Stimulated activated CD8-positive, alpha-beta memory T cell treated with anti-CD3 and anti-CD28 coated beads, Interleukin-12 subunit alpha, Interleukin-12 subunit beta, amount 100 ng/mL, for 4 hours (primary cell): ENCODE results near the gene SPCS2.

Experiments
- DNase-seq: peaks from one replicate; pipeline ENCODE4 v3.0.0-alpha.2; 2020; ENCODE audit warnings: low read depth

The SPCS2 gene

DNA sequence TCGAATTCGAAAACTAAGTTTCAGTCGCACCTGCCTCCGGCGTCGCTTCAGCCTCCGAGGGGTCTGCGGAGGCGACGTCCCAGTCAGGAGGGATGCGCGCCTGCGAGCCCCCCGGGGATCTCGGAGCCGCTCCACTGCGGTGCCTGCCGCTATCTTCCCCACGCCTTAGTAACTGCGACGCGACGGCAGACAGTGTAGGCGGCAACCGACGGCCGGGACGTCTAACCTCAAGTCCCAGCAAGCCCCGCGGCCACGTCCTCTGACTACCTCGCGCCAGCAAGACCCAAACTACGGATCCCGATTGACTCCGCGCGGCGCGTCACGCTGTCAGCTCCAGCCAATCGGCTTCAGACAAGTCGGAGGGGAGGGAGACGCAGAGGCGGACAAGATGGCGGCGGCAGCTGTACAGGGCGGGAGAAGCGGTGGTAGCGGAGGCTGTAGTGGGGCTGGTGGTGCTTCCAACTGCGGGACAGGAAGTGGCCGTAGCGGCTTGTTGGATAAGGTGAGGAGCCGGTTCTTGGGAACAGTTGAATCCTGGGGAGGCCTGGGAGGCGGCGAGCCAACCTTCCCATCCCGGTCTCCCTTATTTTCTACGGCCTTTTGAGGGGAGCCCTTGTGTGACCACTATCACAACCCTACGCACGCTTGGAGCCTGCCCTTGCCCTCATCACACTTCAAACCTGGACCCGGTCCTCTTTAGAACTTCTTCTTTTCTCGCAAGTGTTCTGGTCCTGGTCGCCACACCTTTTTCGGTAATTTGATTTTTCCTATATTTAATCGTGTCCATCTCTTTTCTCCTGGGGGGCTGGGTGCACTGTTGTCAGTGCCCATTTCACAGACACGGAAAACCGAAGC lies at the start of gene SPCS2, which contains the start of gene XRRA1:
Gene SPCS2, plus strand, starts transcription at position 369 of the 855 bp plus-strand sequence. Its CDS starts 20 bp downstream, at position 389.
Gene XRRA1, minus strand, starts transcription at position 194 of the 855 bp plus-strand sequence. CDS start 8,213 bp downstream, outside the sequence.
- peak; percentile 95 for DNase-seq

DNA sequence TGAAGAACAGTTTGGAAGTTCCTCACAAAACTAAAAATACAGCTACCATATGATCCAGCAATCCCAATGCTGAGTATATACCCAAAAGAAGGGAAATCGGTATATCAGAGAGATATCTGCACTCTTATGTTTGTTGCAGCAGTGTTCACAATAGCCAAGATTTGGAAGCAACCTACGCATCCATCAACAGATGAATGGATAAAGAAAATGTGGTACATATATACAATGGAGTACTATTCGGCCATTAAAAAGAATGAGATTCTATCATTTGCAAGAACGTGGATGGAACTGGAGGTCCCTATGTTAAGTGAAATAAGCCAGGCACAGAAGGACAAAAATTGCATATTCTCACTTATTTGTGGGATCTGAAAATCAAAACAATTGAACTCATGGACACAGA lies 46.7 kb upstream of the SPCS2 start:
- no peak for DNase-seq

DNA sequence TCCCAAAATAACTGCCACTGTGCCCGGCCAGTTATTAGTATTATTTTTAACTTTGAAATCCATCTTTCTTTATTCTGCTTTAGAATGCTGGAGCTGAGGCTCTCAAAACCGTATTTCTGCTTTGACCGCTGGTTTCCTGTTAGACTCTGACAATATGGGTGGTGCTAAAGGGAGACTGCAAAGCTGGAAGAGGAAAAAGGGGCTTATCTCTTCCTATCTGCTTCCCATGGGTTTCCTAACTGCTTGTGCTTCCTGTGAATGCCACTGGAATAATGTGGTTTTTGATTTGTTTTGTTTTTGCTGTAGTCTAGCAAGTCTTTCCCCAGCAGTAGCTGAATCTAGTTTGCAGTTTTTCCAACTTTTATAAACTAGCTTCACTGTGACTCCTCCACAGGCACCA lies 43.7 kb upstream of the SPCS2 start:
- no peak for DNase-seq

DNA sequence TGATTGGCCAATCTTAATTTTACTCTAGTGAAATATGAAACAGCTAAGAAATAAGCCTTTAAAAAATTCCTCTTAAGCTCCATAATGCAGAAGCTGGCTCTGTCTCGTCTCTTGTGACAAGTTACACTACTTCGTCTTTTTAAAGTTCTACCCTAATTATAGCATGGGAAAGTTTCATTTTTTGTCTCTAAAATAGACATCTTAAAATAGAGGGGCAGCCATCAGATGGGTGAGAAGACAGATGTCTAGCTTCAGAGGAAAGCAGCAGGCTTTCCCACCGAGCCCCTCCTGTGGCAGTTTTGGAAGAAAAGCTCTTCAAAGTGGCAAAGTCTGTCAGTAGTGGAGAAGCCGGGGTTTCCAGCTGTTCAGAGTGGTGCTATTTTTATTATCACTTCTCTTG lies 39.7 kb upstream of the SPCS2 start:
- DNase-seq = no peak

DNA sequence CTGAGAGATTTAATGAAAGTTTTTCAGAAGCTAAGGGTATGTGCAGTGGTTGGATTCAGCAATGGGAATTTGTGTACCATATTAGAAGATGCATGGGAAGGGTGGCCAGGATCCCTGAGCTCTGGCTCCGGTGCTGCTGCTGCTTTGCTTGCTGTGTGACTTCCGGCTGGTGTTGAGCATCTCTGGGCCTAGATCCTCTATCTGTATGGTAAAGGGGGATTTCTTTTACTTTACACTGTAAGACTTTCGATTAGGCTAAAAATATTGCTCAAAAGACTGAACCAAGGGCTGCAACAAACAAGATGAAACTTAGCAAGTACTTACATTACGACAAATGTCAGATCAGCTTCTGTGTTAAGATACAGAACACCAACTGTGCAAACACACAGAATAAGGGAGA lies 39.3 kb upstream of the SPCS2 start:
- DNase-seq = no peak

DNA sequence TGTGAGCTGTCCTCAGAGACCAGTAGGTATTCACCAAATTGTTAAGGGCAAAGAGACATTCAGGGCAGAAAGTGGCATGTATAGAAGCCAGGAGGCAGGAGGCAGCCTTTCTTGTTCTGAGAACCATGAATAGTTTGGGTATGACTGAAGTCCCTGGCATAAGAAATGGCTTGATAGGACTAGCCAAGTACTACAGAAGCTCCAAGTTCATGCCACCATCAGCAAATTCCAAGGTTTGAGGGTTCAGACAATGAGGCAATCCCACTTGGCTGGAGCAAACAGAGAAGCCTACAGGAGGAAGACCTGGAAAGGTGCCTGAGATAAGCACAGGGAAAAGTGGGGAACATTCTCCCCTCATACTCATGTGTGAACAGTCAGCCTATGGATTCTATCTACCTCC lies 25.9 kb upstream of the SPCS2 start:
- no peak for DNase-seq

DNA sequence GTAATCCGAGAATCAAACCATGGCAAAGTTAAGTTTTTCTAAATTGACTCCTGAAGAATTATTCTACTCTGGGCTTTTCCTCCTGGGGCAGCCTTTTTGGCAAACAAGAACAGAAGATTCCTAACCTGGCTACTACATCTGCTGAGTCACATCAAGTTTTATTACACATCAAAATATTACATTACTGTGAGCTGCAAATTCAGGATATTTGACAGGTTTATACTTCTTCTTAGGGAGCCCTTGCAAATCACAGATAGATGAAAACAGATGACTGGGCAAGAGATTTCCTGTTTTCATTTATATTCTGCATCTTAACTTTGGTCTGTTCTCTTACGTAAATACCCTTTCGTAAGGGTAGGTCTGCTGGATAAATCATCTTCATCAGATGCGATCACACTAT lies 23.8 kb upstream of the SPCS2 start:
- DNase-seq = no peak

DNA sequence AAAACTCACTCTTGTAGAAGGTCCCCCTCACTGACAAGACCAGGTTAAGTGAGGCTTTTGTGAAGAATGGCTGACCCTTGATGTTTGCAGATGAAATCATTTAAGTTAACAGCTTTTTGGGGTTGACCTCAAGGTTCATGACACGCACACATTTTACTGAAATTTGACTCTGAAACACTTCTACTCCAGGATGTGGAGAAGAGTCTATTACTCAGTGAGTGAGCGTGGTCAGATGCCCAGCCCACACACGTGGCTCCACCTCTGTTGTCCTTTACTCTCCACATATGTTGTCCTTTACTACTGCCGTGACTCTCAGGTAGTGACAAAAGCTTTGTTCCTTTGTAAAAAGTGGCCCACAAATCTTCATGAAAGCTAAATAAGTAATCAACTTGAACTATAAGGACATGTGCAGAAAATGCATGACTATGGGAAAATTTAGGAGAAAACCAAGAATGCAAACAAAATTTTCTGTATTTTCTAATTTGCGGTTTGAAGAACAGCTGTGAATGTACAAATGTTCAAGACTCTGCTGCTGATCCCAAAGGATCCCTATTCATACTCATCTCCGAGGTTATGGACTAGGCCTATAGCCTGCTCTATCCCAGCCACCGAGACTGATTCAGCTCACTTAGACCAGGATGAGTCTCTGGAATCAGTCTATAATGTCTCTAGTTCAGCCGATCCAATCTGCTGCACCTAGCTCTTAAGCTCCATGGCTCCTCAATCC lies 22.6 kb upstream of the SPCS2 start:
- DNase-seq = no peak

DNA sequence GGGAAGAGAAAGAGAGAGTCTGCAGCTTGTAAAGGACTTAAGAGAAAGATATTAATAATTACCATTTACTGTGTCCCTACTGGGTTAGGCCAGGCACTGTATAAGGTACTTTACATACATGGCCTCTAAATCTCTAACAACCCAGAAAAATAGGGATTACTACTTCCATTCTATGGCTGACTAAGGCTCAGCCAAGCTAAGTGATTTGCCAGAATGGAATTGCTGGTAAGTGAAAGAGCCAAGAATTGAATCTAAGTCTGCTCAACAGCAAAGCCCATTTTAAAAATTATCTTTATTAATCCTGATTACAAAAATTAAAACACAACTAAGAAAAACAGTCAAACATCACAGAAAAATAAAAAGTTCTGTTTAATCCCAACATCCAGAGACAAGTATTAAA lies 21.6 kb upstream of the SPCS2 start:
- no peak for DNase-seq

DNA sequence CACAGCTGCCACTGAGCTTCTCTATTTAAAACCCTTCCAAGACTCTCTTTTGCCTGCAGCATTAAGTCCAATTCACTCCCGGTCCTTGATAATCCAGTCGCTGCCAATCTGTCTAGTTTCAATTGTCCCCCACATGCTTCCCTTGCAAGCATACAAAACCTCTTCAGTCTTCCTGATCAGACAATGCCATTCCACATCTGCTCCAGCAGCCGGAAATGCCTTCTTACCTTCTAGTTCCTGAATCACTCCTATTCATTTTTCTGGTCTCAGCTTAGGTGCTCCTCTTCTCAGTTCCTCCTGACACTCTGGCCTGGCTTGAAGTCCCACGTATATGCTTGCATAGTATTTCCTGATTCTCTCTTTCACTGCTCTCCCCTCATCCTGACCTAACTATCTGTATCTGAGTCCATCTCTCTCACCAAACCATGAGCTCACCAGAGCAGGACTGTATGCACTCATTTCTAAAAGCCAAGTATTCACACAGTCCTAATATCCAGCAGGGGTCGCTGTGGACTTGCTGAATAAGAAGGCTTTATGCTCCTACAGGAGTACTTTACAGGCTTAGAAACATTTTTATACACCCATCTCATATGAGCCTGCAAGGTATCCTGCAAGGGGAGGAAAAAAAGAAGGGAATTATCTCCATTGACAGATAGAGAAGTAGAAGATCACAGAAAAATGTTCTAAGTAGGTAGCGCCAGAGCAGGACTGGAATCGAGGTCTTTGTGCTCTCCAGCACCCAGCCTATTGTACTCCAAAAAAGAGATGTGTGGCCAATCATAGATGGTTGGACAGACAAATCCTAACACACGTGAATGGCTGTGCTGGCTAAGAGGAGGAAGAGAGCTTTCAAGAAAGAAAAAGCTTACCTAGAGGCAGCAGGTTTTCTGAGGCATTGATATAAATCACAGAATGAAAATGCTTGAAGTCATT lies 19.4 kb upstream of the SPCS2 start:
- no peak for DNase-seq

DNA sequence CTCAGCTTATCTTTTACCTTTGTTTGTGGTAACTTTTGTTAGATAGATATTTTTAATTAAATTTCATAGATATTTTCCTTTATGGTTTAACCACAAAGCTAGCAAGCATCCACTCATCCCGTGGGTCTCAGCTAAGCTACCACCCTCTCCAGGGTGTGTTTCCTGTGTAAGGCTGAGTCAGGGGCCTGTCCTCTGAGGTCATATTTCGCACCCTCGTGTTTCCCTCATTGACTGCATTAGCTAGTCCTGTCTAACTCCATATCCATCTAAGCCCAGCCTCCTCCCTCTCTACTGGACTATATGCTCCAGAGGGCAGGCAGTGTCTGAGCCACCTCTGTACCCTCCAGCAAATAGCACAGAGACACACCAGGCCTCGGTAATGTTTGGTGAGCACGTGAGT lies 16.9 kb upstream of the SPCS2 start:
- no peak for DNase-seq

DNA sequence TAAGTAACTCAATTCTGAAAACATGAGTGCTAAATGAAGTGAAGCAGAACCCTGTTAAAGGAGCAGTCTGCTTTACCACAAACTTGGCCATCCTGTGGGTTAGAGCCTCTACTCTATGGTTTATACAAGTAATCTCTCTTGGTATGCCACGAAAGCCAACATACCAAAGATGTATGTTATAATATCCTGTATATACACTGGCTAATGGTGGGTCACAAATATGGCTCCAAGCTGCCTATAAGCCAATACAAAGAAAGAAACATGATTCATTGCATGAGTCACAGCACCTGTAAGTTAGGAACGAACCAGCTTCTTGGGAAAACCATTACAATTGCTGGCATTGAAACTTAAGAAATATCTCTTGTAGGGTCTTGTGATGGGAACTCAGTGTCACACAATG lies 16.3 kb upstream of the SPCS2 start:
- no peak for DNase-seq

DNA sequence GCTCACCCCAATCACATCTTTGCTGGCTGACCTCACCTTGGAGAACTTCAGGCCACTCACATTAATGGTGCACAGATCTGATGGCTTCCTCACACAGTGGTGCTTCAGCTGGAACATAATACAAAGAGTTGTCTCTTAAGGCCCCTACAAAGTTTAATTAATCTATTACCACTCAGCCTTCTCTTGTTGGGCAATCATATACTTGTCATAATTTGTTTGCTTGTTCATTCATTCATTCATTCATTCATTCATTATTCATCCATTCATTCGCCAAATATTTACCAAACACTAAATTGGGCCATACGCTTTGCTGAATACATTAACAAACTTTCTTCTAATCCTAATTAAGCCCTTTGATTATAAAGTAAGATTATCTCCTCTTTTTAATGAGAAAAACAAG lies 15.3 kb upstream of the SPCS2 start:
- no peak for DNase-seq

DNA sequence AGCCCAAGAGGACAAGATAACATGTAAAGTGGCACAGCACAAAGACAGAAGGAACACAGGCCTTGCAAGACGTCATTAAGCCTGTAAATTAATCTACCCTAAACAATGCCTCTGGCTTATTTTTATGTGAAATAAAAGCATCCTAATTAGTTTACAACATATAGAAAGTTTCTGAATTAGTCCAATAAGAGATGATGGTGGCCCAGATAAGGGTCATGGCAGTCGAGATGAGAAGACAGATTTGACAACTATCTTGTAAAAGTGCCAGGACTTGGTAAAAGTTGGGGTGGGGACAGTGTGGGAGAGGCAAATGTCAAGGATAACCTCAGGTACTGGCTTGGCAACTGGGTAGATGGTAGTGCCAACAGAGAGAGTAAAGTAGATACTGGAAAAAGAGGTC lies 13.8 kb upstream of the SPCS2 start:
- no peak for DNase-seq

DNA sequence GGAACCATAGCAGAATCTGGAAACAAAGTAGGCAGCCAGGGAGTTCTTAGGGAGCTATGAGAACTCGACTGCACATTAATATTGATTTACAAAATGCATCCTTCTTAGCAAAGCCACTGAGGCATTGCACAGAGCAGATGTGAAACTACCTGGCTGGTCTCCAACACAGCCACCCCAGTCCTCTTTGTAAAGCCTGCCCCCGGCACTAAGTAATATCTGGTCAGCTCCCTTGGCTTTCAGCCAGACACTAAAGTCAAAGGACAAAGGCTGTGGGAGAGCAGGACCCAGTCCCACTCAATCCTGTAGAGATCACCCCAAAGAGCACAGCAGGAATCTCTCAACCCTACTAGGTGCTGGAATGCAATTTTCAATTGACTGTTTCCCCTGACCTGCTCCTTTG lies 13.0 kb upstream of the SPCS2 start:
- no peak for DNase-seq

DNA sequence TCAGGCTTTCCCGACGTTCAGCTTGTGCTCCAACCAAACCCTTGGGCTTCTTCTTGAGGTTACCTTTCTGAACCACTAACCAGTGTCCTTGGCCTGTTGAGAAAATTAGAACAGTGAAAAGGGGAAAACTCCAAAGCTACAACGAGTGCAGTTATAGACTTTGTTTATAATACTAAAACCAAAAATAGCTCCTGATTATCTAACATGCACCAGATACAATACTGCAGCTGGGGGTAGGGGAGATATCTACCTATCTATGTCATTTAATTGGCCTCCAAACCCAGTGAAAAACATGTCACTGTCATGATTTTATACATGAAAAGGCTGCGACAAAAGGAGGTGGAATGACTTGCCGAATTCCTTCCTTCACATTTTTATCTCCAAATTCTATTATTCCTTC lies 12.1 kb upstream of the SPCS2 start:
- no peak for DNase-seq

DNA sequence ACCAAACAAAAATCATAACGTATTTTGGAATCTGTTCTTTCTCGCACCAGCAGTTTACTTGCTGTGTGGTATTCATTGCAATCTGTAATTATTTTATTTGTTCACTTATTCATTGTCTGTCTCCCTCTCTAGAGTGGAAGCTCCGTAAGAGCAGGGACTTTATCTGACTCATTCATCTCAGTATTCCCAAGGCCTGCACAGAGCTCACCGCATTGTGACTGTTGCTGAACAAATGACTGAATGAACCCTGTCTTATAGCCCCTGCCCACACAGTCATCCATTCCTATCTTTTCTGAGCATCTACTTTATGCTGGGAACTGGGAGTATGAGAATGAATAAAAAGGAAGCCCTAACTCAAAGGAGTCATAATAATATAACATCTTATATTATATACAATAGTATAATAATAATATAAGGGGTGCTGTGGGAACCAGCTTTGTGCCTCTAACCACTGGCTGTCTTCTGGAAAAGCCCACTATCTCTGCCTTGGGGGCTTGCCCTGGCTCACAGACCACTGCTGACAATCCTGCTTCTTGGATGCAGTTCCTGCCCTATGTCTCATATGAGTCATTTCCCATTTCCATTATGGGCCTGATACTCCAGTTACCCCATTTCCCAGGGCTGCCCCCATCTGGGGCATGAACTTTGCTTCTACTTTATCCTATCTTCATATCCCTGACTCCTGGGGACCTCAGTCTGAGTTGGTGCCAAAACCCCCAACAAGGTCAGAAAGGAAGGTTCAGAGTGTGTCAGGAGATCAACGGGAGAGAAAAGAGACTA lies 11.2 kb upstream of the SPCS2 start:
- DNase-seq = no peak

DNA sequence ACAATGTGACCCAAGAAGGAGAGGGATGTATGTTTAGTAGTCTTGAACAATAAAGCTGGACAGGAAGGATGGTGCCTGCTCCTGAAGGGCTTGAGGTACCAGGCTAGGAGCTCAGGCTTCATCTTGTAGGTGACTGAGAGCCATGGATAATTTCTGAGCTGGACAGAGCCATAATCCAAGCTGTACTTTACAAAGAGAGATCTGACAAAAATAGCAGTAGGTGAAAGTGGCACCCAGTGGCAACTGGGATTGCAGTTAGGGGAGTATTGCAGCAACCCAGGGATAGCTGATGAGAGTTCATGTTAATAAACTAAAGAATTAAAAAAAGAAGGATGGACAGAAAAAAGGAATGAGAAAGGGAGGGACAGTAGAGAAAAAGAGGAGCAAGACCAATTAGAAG lies 7.6 kb upstream of the SPCS2 start:
- DNase-seq = no peak

DNA sequence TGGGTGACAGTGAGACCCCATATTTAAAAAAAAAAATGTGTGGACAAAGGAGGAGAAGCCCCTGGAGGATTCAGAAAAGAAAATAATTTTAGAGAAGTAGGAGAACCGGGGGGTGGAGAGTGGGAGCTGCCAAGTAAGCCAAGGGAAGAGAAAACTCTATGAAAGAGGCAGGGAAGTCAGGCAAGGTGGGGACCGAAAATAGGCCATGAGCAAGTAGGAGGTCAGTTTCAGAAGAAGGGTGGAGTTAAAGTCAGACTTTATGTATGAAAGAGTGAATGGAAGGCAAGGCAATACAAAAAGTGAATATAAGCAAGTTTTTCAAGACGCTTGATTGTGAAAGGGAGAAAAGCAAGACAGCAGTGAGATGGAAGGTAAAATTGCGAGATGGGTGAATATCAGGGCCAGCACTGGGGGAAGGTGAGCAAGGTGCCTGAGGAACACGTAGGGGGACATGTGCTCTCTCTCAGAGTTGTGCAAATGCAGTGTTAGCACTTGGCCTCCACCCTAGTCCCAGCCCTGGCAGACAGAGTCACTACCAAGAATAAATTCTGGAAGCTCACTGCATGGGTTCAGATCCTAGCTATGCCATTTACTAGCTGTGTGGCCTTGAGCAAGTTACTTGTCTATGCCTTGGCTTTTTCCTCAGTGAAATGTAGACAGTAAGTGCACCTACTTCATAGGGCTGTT lies 6.8 kb upstream of the SPCS2 start:
- no peak for DNase-seq

DNA sequence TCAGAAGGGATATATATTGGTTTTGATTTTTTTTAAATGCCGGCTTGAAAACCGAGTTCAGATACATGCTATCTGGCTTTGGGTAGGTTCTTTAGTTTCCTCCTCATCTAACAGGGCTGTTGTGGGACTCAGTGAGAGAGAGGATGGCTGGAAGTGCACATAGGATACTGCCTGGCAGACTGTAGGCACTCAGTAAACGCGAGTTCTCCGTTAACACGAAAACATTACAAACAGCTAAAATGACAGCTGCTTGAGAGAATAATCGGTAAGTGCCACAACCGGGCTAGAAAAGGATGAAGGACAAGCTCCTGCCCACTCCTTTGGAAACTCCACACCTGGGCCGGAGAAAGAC lies 544 bp upstream of the SPCS2 start:
- no peak for DNase-seq

DNA sequence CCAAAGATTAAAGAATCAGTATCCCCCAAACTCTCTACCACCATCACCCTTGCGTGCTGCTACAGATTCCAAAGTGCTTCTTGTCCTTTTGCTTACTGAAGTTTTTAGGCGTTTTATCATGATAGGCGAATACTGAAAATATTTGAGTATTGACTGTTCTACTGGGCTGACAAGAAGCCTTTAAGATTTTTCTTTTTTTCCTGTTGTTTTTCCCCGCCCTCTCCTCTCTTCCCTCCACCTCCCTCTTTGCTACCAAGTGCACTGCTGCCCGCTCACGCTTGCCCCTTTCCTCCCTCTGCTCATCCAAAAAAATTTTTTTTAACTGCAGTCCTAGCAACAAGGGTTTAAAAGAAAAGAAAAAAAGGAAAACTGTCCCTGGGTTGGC lies 679 bp downstream of the SPCS2 start:
- DNase-seq = no peak
